Myocyte (in vitro differentiated cells): ENCODE measurements around the gene CMIP. TPM values are rescaled to one million over a fixed set of nuclear protein-coding genes. Genes with fewer than 3 reads are reported as not detected.
A peak's percentile ranks its signal among the peaks of the same experiment; 100 is the strongest.
"Not testable (repeated sequence)": the region's sequence is repeated elsewhere in the genome, so short reads cannot be mapped to it uniquely, and the experiment has no call there.

Experiments
- DNase-seq: peaks from one replicate; pipeline ENCODE4 v3.0.0-alpha.2; 2012; ENCODE audit warnings: low read depth
- total RNA-seq: library from RNA; depleted of rRNA; stranded (reverse); fragments of >200 nt; gene quantifications from 2 replicates; pipeline ENCODE4 v1.2.3, GENCODE V29; 2014

CMIP gene
- total RNA-seq, 1 donor from 2014 or later: 13.5 TPM

- DNase-seq: no peak
Measured at GRCh38 chr16:81720973-81721906, 276.6 kb downstream of the CMIP start.

- peak; percentile 85 for DNase-seq
Measured at GRCh38 chr16:81723098-81723723, 278.6 kb downstream of the CMIP start.

GRCh38 chr16:81728435-81728834 lies 283.8 kb downstream of the CMIP start:
- DNase-seq: no peak

GRCh38 chr16:81729451-81729850 lies 284.8 kb downstream of the CMIP start:
- DNase-seq: no peak

- peak; percentile 64 for DNase-seq
Measured at GRCh38 chr16:81730090-81731051, 285.8 kb downstream of the CMIP start.

- no peak for DNase-seq
Measured at GRCh38 chr16:81731649-81732048, 287.0 kb downstream of the CMIP start.

- DNase-seq: no peak
Measured at GRCh38 chr16:81732699-81733098, 288.1 kb downstream of the CMIP start.

- no peak for DNase-seq
Measured at GRCh38 chr16:81733295-81733694, 288.7 kb downstream of the CMIP start.

GRCh38 chr16:81734632-81735434 lies 290.2 kb downstream of the CMIP start:
- DNase-seq: no peak

GRCh38 chr16:81737885-81738536 lies 293.4 kb downstream of the CMIP start:
- peak; percentile 76 for DNase-seq

- no peak for DNase-seq
Measured at GRCh38 chr16:81738783-81739496, 294.3 kb downstream of the CMIP start.

- DNase-seq: no peak
Measured at GRCh38 chr16:81739503-81739902, 294.9 kb downstream of the CMIP start.

GRCh38 chr16:81740169-81740568 lies 295.6 kb downstream of the CMIP start:
- no peak for DNase-seq

GRCh38 chr16:81741430-81741770 lies 296.8 kb downstream of the CMIP start:
- not testable (repeated sequence) for DNase-seq

GRCh38 chr16:81744385-81744784 lies 299.8 kb downstream of the CMIP start:
- no peak for DNase-seq

GRCh38 chr16:81744911-81745310 lies 300.3 kb downstream of the CMIP start:
- no peak for DNase-seq

- peak; percentile 79 for DNase-seq
Measured at GRCh38 chr16:81745704-81746558, 301.3 kb downstream of the CMIP start.

GRCh38 chr16:81746566-81746965 lies 302.0 kb downstream of the CMIP start:
- no peak for DNase-seq
